Ovary (tissue), 3 donors: ENCODE results near the gene SAP30BP.

ENCODE experiments used
- CTCF ChIP-seq, 3 donors: fragments of 450-650 bp in 2 of 3; fragments of 200-600 bp in 1 of 3; IDR thresholded peaks; one replicate each; pipeline versions ENCODE4 v1.5.1 to v1.8.0; 2016 to 2022; ENCODE audit warnings: antibody characterized with exemption in 3 of 3, mild to moderate bottlenecking in 1 of 3
- EP300 ChIP-seq: sonication (generic); formaldehyde crosslinking; IDR thresholded peaks from one replicate; pipeline ENCODE4 v1.6.1; 2017; ENCODE audit warnings: antibody characterized with exemption
- POLR2A ChIP-seq: fragments of 450-650 bp; IDR thresholded peaks from one replicate; pipeline ENCODE4 v1.6.1; 2017; ENCODE audit warnings: antibody characterized with exemption, mild to moderate bottlenecking, moderate library complexity
- donor health status: DM: no; HTN: no; CAD: no.

- TF ChIP-seq CTCF (IDR thresholded peaks at IDR 0.05): no peak
- no peak for TF ChIP-seq EP300
- no peak for TF ChIP-seq POLR2A
Measured at GRCh38 chr17:75694536-75694935, 27.4 kb downstream of the SAP30BP start.
